ENCODE results near the gene UBE2QL1.
A peak's percentile ranks its signal among the peaks of the same experiment; 100 is the strongest.

UBE2QL1 gene

GRCh38 chr5:6448622-6449464 lies at the start of gene UBE2QL1:
TSS of gene UBE2QL1 (plus strand) at chr5:6448859. CDS start at chr5:6448894, 35 bp downstream.
- DNase-seq (ENCODE audit: low spot score): no peak

GRCh38 chr5:6399980-6400910 lies 48.4 kb upstream of the UBE2QL1 start:
- no peak for DNase-seq (ENCODE audit: low spot score)

GRCh38 chr5:6401410-6401809 lies 47.2 kb upstream of the UBE2QL1 start:
- DNase-seq (ENCODE audit: low spot score): no peak

GRCh38 chr5:6402939-6403338 lies 45.7 kb upstream of the UBE2QL1 start:
- no peak for DNase-seq (ENCODE audit: low spot score)

GRCh38 chr5:6403416-6403815 lies 45.2 kb upstream of the UBE2QL1 start:
- no peak for DNase-seq (ENCODE audit: low spot score)

- no peak for DNase-seq (ENCODE audit: low spot score)
Measured at GRCh38 chr5:6404129-6404528, 44.5 kb upstream of the UBE2QL1 start.

- DNase-seq (ENCODE audit: low spot score): no peak
Measured at GRCh38 chr5:6405591-6405990, 43.1 kb upstream of the UBE2QL1 start.

- no peak for DNase-seq (ENCODE audit: low spot score)
Measured at GRCh38 chr5:6407558-6408259, 41.0 kb upstream of the UBE2QL1 start.

GRCh38 chr5:6408260-6408596 lies 40.4 kb upstream of the UBE2QL1 start:
- DNase-seq (ENCODE audit: low spot score): no peak

GRCh38 chr5:6408627-6409446 lies 39.8 kb upstream of the UBE2QL1 start:
- no peak for DNase-seq (ENCODE audit: low spot score)

- peak; percentile 62 for DNase-seq (ENCODE audit: low spot score)
Measured at GRCh38 chr5:6410421-6410820, 38.2 kb upstream of the UBE2QL1 start.

- no peak for DNase-seq (ENCODE audit: low spot score)
Measured at GRCh38 chr5:6411141-6411540, 37.5 kb upstream of the UBE2QL1 start.

GRCh38 chr5:6412811-6413210 lies 35.8 kb upstream of the UBE2QL1 start:
- DNase-seq (ENCODE audit: low spot score): no peak

GRCh38 chr5:6417657-6418056 lies 31.0 kb upstream of the UBE2QL1 start:
- DNase-seq (ENCODE audit: low spot score): no peak

GRCh38 chr5:6418679-6419276 lies 29.9 kb upstream of the UBE2QL1 start:
- no peak for DNase-seq (ENCODE audit: low spot score)

- no peak for DNase-seq (ENCODE audit: low spot score)
Measured at GRCh38 chr5:6419340-6419852, 29.3 kb upstream of the UBE2QL1 start.

GRCh38 chr5:6423327-6424109 lies 25.1 kb upstream of the UBE2QL1 start:
- no peak for DNase-seq (ENCODE audit: low spot score)

GRCh38 chr5:6424110-6424659 lies 24.5 kb upstream of the UBE2QL1 start:
- no peak for DNase-seq (ENCODE audit: low spot score)

- DNase-seq (ENCODE audit: low spot score): no peak
Measured at GRCh38 chr5:6424700-6425099, 24.0 kb upstream of the UBE2QL1 start.

- DNase-seq (ENCODE audit: low spot score): no peak
Measured at GRCh38 chr5:6427694-6428093, 21.0 kb upstream of the UBE2QL1 start.

Data from Ammon's horn (tissue), 1 donor.